ENCODE data around the gene P2RY6. TPM values are rescaled to one million over a fixed set of nuclear protein-coding genes. Genes with fewer than 3 reads are reported as not detected.
"Not testable (repeated sequence)": the region's sequence is repeated elsewhere in the genome, so short reads cannot be mapped to it uniquely, and the experiment has no call there.

Gene P2RY6
- total RNA-seq, 1 donor from 2014 or later, result 3.0 TPM

- Mint-ChIP-seq H3K36me3 (no peaks in the 10 kb centered on the region), H3K4me3 (peak overlapping the region; percentile 44), H3K27ac (peak overlapping the region; percentile 91), H3K27me3 (peaks cover 3% of the 10 kb centered on the region), H3K9me3 (no peaks in the 10 kb centered on the region), H3K4me1 (ENCODE audit: unreplicated experiment) (peaks cover 45% of the 10 kb centered on the region)
- no peak for TF ChIP-seq CTCF (conservative IDR thresholded peaks at IDR 0.05)
- peak; percentile 42 for DNase-seq (ENCODE audit: extremely low spot score, unreplicated experiment)
Measured at GRCh38 chr11:73270855-73271477, 1.2 kb upstream of the P2RY6 start.

- Mint-ChIP-seq H3K27ac (peak overlapping the region; percentile 91), H3K4me1 (ENCODE audit: unreplicated experiment) (peaks cover 43% of the 10 kb centered on the region), H3K4me3 (peak overlapping the region; percentile 44)
- H3K27me3 Mint-ChIP-seq; H3K9me3 Mint-ChIP-seq; H3K36me3 Mint-ChIP-seq; DNase-seq (ENCODE audit: extremely low spot score, unreplicated experiment): not testable (repeated sequence)
Measured at GRCh38 chr11:73271478-73271865, 666 bp upstream of the P2RY6 start.

GRCh38 chr11:73272680-73273038 is 521 bp downstream of the P2RY6 start:
- Mint-ChIP-seq H3K4me1 (ENCODE audit: unreplicated experiment) (peaks cover 43% of the 10 kb centered on the region), H3K9me3 (no peaks in the 10 kb centered on the region), H3K27me3 (no peaks in the 10 kb centered on the region), H3K36me3 (no peaks in the 10 kb centered on the region), H3K4me3 (peak overlapping the region; percentile 44), H3K27ac (peak overlapping the region; percentile 91)
- no peak for DNase-seq (ENCODE audit: extremely low spot score, unreplicated experiment)
- no peak for TF ChIP-seq CTCF (conservative IDR thresholded peaks at IDR 0.05)

GRCh38 chr11:73273222-73273895 is 1.2 kb downstream of the P2RY6 start:
- H3K4me3 Mint-ChIP-seq, result peak overlapping the region; percentile 69
- H3K9me3 Mint-ChIP-seq, result no peaks in the 10 kb centered on the region
- peak overlapping the region; percentile 91 for H3K27ac Mint-ChIP-seq
- H3K27me3 Mint-ChIP-seq, result no peaks in the 10 kb centered on the region
- H3K4me1 Mint-ChIP-seq (ENCODE audit: unreplicated experiment), result peaks cover 43% of the 10 kb centered on the region
- no peak for TF ChIP-seq CTCF (conservative IDR thresholded peaks at IDR 0.05)
- no peaks in the 10 kb centered on the region for H3K36me3 Mint-ChIP-seq
- no peak for DNase-seq (ENCODE audit: extremely low spot score, unreplicated experiment)

GRCh38 chr11:73274191-73274590 is 2.1 kb downstream of the P2RY6 start:
- DNase-seq (ENCODE audit: extremely low spot score, unreplicated experiment); H3K27me3 Mint-ChIP-seq; H3K9me3 Mint-ChIP-seq; H3K36me3 Mint-ChIP-seq: not testable (repeated sequence)
- Mint-ChIP-seq H3K4me3 (peak overlapping the region; percentile 4), H3K4me1 (ENCODE audit: unreplicated experiment) (peaks cover 43% of the 10 kb centered on the region), H3K27ac (peak overlapping the region; percentile 91)

GRCh38 chr11:73274722-73275380 is 2.7 kb downstream of the P2RY6 start:
- H3K27me3 Mint-ChIP-seq, result no peaks in the 10 kb centered on the region
- no peaks in the 10 kb centered on the region for H3K9me3 Mint-ChIP-seq
- H3K36me3 Mint-ChIP-seq, result no peaks in the 10 kb centered on the region
- H3K4me1 Mint-ChIP-seq (ENCODE audit: unreplicated experiment), result peaks cover 38% of the 10 kb centered on the region
- DNase-seq (ENCODE audit: extremely low spot score, unreplicated experiment), result no peak
- H3K27ac Mint-ChIP-seq, result peak overlapping the region; percentile 71
- H3K4me3 Mint-ChIP-seq, result peak overlapping the region; percentile 67
- no peak for TF ChIP-seq CTCF (conservative IDR thresholded peaks at IDR 0.05)
